Retinal pigment epithelial cell (primary cell): ENCODE measurements around the gene ZDHHC1.

ENCODE experiments used
- DNase-seq: peaks from one replicate; pipeline ENCODE4 v3.0.0-alpha.2; 2010; ENCODE audit warnings: low read depth
- H3K4me3 ChIP-seq: 2 replicates; pipeline ENCODE4 v1.5.1; 2011; ENCODE audit warnings: mild to moderate bottlenecking, low read length, control low read depth, moderate library complexity
- CTCF ChIP-seq: conservative IDR thresholded peaks from 2 replicates; pipeline ENCODE4 v1.5.1; 2011; ENCODE audit warnings: low read depth, low read length, control low read depth, inconsistent platforms

ZDHHC1 gene

GRCh38 chr16:67409631-67410030, 6.6 kb downstream of the ZDHHC1 start:
- TF ChIP-seq CTCF = no peak
- no peak for DNase-seq
- H3K4me3 ChIP-seq = no peak overlapping the region

GRCh38 chr16:67407788-67408452, 8.4 kb downstream of the ZDHHC1 start:
- TF ChIP-seq CTCF = no peak
- DNase-seq = no peak
- H3K4me3 ChIP-seq = no peak overlapping the region

GRCh38 chr16:67407176-67407787, 9.0 kb downstream of the ZDHHC1 start:
- no peak for DNase-seq
- TF ChIP-seq CTCF = no peak
- H3K4me3 ChIP-seq = no peak overlapping the region

GRCh38 chr16:67406111-67406971, 9.9 kb downstream of the ZDHHC1 start:
- DNase-seq = no peak
- no peak overlapping the region for H3K4me3 ChIP-seq
- TF ChIP-seq CTCF = no peak

- TF ChIP-seq CTCF = no peak
- H3K4me3 ChIP-seq = no peak overlapping the region
- no peak for DNase-seq
Observed at GRCh38 chr16:67405336-67405735, 10.9 kb downstream of the ZDHHC1 start.

- no peak overlapping the region for H3K4me3 ChIP-seq
- no peak for DNase-seq
- no peak for TF ChIP-seq CTCF
Observed at GRCh38 chr16:67404740-67405226, 11.5 kb downstream of the ZDHHC1 start.
